ENCODE measurements around the gene MALSU1. TPM values are rescaled to one million over a fixed set of nuclear protein-coding genes. Genes with fewer than 3 reads are reported as not detected.
A peak's percentile ranks its signal among the peaks of the same experiment; 100 is the strongest.

The MALSU1 gene
- total and polyA plus RNA-seq, 2 of the 13 experiments (the other 11 are each of a cell fraction or from before 2014, with no cell fraction given), result 72.0 to 141 TPM

DNA sequence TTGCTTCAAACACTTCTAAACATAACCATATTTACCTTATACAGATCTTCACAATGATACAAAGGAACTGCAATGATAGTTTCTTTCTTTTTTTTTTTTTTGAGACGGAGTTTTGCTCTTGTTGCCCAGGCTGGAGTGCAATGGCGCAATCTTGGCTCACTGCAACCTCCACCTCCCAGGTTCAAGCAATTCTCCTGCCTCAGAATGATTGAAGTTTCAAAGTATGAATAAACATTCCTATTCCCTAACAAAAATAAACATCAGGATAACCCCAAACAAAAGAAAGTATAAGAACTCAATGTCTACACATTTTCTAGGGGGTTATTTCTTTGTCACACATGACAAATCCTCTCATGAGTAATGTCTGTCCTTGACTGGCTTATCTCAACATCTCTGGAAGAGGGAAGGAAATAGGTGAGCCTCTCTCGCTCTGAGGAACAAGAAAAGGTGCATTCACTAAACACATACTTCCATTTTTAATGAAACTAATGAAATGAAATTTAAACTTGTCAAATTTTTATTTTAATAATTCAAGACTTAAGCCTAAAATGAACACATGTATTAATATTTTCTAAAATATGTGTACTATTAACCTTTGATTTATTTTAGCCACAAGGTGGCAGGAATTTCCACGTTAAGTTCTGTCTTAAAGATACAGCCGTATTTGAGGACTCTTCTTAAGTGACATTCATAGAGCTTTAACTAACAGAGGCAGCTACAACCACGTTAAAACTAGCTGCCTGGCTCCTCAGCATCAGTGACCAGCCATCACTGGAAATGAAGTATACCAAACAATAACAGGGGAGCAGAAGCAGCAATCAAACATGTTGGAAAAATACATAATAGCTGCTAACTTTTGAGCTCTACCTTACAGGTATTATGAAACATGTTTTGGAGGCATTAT is 58.3 kb downstream of the MALSU1 start (continued):
- TF ChIP-seq U2AF1 (optimal IDR thresholded peaks at IDR 0.05; ENCODE audit: low read depth, low read length) (no peak), FOXP1 (IDR thresholded peaks at IDR 0.05) (0 out of 2 replicates have a peak, but pooled peaks have one; percentile 43), FOXP1 (CRISPR knock-in tag; IDR thresholded peaks at IDR 0.05) (peak; percentile 89), KLF9 (CRISPR knock-in tag; IDR thresholded peaks at IDR 0.05; ENCODE audit: low read depth) (no peak), TCF7L2 (IDR thresholded peaks at IDR 0.05; ENCODE audit: low read depth, low read length) (peak; percentile 64), SAP130 (CRISPR knock-in tag; IDR thresholded peaks at IDR 0.05; ENCODE audit: low read depth) (peak; percentile 54; the same call in 1 of the 2 replicates), ZNF615 (CRISPR knock-in tag; IDR thresholded peaks at IDR 0.05; ENCODE audit: borderline replicate concordance) (no peak), MIER2 (CRISPR knock-in tag; IDR thresholded peaks at IDR 0.05) (no peak), BRD4 (CRISPR knock-in tag; IDR thresholded peaks at IDR 0.05) (no peak), ZNF672 (CRISPR knock-in tag; IDR thresholded peaks at IDR 0.05) (no peak), ZNF160 (CRISPR knock-in tag; IDR thresholded peaks at IDR 0.05) (no peak)
- TF ChIP-seq, protein P1, sequence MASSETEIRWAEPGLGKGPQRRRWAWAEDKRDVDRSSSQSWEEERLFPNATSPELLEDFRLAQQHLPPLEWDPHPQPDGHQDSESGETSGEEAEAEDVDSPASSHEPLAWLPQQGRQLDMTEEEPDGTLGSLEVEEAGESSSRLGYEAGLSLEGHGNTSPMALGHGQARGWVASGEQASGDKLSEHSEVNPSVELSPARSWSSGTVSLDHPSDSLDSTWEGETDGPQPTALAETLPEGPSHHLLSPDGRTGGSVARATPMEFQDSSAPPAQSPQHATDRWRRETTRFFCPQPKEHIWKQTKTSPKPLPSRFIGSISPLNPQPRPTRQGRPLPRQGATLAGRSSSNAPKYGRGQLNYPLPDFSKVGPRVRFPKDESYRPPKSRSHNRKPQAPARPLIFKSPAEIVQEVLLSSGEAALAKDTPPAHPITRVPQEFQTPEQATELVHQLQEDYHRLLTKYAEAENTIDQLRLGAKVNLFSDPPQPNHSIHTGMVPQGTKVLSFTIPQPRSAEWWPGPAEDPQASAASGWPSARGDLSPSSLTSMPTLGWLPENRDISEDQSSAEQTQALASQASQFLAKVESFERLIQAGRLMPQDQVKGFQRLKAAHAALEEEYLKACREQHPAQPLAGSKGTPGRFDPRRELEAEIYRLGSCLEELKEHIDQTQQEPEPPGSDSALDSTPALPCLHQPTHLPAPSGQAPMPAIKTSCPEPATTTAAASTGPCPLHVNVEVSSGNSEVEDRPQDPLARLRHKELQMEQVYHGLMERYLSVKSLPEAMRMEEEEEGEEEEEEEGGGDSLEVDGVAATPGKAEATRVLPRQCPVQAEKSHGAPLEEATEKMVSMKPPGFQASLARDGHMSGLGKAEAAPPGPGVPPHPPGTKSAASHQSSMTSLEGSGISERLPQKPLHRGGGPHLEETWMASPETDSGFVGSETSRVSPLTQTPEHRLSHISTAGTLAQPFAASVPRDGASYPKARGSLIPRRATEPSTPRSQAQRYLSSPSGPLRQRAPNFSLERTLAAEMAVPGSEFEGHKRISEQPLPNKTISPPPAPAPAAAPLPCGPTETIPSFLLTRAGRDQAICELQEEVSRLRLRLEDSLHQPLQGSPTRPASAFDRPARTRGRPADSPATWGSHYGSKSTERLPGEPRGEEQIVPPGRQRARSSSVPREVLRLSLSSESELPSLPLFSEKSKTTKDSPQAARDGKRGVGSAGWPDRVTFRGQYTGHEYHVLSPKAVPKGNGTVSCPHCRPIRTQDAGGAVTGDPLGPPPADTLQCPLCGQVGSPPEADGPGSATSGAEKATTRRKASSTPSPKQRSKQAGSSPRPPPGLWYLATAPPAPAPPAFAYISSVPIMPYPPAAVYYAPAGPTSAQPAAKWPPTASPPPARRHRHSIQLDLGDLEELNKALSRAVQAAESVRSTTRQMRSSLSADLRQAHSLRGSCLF (CRISPR knock-in tag; IDR thresholded peaks at IDR 0.05; ENCODE audit: borderline replicate concordance), result no peak
- TF ChIP-seq, protein P2, sequence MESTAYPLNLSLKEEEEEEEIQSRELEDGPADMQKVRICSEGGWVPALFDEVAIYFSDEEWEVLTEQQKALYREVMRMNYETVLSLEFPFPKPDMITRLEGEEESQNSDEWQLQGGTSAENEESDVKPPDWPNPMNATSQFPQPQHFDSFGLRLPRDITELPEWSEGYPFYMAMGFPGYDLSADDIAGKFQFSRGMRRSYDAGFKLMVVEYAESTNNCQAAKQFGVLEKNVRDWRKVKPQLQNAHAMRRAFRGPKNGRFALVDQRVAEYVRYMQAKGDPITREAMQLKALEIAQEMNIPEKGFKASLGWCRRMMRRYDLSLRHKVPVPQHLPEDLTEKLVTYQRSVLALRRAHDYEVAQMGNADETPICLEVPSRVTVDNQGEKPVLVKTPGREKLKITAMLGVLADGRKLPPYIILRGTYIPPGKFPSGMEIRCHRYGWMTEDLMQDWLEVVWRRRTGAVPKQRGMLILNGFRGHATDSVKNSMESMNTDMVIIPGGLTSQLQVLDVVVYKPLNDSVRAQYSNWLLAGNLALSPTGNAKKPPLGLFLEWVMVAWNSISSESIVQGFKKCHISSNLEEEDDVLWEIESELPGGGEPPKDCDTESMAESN (CRISPR knock-in tag; conservative IDR thresholded peaks at IDR 0.05), result no peak
- TF ChIP-seq, protein P3, sequence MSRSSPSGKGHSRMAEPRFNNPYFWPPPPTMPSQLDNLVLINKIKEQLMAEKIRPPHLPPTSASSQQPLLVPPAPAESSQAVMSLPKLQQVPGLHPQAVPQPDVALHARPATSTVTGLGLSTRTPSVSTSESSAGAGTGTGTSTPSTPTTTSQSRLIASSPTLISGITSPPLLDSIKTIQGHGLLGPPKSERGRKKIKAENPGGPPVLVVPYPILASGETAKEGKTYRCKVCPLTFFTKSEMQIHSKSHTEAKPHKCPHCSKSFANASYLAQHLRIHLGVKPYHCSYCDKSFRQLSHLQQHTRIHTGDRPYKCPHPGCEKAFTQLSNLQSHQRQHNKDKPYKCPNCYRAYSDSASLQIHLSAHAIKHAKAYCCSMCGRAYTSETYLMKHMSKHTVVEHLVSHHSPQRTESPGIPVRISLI (CRISPR knock-in tag; IDR thresholded peaks at IDR 0.05; ENCODE audit: borderline replicate concordance), result peak; percentile 93
- TF ChIP-seq, protein P4, sequence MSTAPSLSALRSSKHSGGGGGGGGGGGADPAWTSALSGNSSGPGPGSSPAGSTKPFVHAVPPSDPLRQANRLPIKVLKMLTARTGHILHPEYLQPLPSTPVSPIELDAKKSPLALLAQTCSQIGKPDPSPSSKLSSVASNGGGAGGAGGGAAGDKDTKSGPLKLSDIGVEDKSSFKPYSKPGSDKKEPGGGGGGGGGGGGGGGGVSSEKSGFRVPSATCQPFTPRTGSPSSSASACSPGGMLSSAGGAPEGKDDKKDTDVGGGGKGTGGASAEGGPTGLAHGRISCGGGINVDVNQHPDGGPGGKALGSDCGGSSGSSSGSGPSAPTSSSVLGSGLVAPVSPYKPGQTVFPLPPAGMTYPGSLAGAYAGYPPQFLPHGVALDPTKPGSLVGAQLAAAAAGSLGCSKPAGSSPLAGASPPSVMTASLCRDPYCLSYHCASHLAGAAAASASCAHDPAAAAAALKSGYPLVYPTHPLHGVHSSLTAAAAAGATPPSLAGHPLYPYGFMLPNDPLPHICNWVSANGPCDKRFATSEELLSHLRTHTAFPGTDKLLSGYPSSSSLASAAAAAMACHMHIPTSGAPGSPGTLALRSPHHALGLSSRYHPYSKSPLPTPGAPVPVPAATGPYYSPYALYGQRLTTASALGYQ (CRISPR knock-in tag; IDR thresholded peaks at IDR 0.05), result peak; percentile 77
